ENCODE data around the gene S100A8. TPM values are rescaled to one million over a fixed set of nuclear protein-coding genes. Genes with fewer than 3 reads are reported as not detected.

Gene S100A8
- total RNA-seq, 3 donors from 2014 or later: 3.4 to 90.6 (median 22.4) TPM

DNA sequence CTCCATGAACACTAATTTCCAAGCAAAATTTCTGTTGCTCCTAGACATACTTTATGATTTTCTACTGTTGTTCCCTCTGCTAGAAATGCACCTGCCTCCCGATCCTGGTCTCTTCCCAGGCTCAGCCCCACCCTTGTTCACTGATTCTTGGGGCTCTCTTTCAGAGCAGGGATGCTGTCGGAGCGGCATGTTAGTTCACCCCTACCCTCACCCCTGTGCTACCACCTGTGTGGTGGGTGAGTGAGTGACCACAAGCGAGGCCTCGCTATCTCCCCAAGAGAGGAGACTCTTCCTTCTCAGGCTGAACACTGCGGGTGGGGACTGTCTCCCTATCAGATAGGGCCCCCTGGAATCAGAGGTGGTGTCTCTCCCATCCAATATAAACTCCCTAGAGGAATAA lies 4.9 kb upstream of the S100A8 start:
- intact Hi-C loops (cut with DNase I, micrococcal nuclease): no loop called here
- DNase-seq (no peak), ATAC-seq (no peak)
- no peaks in the 10 kb centered on the region for H3K9me3 ChIP-seq
- no peaks in the 10 kb centered on the region for H3K4me1 ChIP-seq (ENCODE audit: low read depth)
- no peak overlapping the region for H3K4me3 ChIP-seq
- no peaks in the 10 kb centered on the region for H3K36me3 ChIP-seq (ENCODE audit: low read depth)
- TF ChIP-seq, protein P1, sequence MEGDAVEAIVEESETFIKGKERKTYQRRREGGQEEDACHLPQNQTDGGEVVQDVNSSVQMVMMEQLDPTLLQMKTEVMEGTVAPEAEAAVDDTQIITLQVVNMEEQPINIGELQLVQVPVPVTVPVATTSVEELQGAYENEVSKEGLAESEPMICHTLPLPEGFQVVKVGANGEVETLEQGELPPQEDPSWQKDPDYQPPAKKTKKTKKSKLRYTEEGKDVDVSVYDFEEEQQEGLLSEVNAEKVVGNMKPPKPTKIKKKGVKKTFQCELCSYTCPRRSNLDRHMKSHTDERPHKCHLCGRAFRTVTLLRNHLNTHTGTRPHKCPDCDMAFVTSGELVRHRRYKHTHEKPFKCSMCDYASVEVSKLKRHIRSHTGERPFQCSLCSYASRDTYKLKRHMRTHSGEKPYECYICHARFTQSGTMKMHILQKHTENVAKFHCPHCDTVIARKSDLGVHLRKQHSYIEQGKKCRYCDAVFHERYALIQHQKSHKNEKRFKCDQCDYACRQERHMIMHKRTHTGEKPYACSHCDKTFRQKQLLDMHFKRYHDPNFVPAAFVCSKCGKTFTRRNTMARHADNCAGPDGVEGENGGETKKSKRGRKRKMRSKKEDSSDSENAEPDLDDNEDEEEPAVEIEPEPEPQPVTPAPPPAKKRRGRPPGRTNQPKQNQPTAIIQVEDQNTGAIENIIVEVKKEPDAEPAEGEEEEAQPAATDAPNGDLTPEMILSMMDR (IDR thresholded peaks at IDR 0.05): no peak

DNA sequence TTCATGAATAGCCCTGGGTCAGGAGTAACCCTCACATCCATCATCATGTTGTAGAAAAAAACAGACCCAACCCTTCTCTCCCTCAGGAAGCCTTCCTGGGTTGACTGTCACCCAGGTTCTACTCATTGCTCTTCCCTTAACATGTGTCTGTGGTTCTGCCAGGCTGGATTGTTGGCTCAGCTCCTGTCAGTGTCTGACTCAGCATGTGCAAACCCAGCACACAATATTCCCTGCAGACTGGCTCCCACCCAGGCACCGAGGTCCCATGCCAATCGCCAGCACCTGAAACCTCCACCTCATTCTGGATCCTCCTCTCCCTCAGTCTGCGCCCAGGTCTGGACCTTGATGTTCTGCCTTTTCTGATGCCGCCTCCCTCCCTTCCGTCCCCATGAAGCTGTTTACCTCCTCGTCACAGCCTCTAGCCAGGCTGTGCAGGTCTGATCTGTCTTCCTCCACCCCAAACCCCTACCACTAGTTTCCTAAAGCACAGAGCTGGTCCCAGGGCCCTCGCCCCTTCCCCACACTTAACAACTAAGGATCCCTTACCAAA lies 4.3 kb upstream of the S100A8 start:
- H3K4me3 ChIP-seq: no peak overlapping the region
- intact Hi-C loops (cut with DNase I, micrococcal nuclease): no loop called here
- DNase-seq (no peak), ATAC-seq (no peak)
- H3K9me3 ChIP-seq: no peaks in the 10 kb centered on the region
- H3K36me3 ChIP-seq (ENCODE audit: low read depth): no peaks in the 10 kb centered on the region
- H3K4me1 ChIP-seq (ENCODE audit: low read depth): no peaks in the 10 kb centered on the region
- TF ChIP-seq, protein P1 (IDR thresholded peaks at IDR 0.05): no peak

DNA sequence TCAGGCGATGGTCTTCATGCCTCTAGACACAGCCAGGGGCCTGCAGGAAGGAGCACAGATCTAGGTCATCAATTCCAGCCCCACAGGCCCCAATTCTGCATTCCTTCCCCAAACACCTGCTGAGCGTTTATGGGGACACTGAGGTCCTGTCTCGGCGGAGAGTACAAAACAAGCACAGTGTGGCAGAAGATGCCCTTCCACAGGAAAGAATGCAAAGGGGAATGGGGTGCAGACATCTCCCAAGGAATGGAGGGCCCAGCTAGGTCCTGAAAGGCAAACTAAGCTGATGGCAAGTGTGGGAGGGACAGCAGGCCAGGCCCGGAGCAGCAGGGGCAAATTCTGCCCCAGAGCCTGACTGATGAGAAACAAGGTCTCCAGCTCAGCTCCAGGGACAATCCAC lies 3.5 kb upstream of the S100A8 start:
- Histone ChIP-seq H3K9me3 (no peaks in the 10 kb centered on the region), H3K4me3 (no peak overlapping the region), H3K36me3 (ENCODE audit: low read depth) (no peaks in the 10 kb centered on the region), H3K4me1 (ENCODE audit: low read depth) (no peaks in the 10 kb centered on the region)
- ATAC-seq: no peak
- intact Hi-C loops (cut with DNase I, micrococcal nuclease): no loop called here
- TF ChIP-seq, protein P1 (IDR thresholded peaks at IDR 0.05): no peak
- DNase-seq: no peak

DNA sequence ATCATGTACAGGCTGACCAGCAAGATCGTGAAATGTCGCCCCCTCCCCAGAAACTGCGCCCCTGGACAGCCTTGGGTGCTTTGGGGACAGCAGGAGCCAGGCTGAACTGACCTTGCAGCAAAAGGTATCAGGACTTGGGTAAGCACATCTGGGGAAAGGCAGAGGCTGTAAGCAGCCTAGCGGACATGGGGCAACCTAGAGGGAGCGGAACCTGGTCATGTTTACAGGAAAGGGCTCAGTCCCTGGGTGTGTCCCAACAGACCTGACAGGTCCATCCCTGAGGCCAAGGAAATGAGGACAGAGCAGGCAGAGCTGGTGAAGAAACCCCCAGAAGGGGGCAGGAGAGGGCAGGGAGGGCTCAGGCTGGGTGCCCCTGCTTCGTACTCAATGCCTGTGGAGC lies 3.1 kb upstream of the S100A8 start:
- no peak overlapping the region for H3K4me3 ChIP-seq
- ATAC-seq (no peak), DNase-seq (no peak)
- no peaks in the 10 kb centered on the region for H3K9me3 ChIP-seq
- H3K4me1 ChIP-seq (ENCODE audit: low read depth): no peaks in the 10 kb centered on the region
- TF ChIP-seq, protein P1 (IDR thresholded peaks at IDR 0.05): no peak
- no peaks in the 10 kb centered on the region for H3K36me3 ChIP-seq (ENCODE audit: low read depth)
- intact Hi-C loops (cut with DNase I, micrococcal nuclease): no loop called here

DNA sequence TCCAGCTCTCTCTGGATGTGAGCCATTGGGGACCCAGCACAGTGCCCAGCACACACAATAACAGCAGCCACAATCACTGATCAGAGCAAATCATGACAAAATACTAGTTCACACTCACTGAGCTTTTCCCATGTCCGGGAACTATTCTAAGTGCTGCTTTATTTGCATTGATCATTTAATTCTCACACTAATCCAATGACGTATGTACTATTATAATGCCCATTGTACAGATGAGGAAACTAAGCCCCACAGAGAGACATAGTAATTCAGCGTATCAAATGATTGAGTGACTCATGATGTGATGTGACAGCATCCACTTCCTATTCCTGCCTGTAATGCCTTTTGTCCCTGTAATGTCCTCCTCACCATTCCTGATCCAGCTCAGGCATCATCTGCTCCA lies 1.9 kb upstream of the S100A8 start:
- TF ChIP-seq, protein P1 (IDR thresholded peaks at IDR 0.05): no peak
- intact Hi-C loops (cut with DNase I, micrococcal nuclease): no loop called here
- Histone ChIP-seq H3K4me1 (ENCODE audit: low read depth) (no peaks in the 10 kb centered on the region), H3K4me3 (no peak overlapping the region), H3K36me3 (ENCODE audit: low read depth) (no peaks in the 10 kb centered on the region), H3K9me3 (no peaks in the 10 kb centered on the region)
- ATAC-seq (no peak), DNase-seq (no peak)

DNA sequence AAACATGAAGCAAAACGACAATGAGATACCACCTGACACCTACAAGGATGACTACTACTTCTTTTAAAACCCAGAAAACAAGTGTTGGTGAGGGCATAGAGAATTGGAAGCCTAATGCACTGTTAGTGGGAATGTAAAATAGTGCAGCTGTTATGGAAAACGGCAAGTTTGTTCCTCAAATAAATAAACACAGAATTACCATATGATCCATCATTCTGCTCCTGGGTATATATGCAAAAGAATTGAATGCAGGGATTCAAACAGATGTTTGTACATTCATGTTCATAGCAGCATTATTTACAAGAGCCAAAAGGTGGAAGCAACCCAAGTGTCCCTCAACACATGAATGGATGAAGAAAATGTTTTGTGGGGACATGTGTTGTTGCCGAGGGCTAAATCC lies 1.4 kb upstream of the S100A8 start:
- H3K4me1 ChIP-seq (ENCODE audit: low read depth): no peaks in the 10 kb centered on the region
- H3K9me3 ChIP-seq: no peaks in the 10 kb centered on the region
- intact Hi-C loops (cut with DNase I, micrococcal nuclease): no loop called here
- no peaks in the 10 kb centered on the region for H3K36me3 ChIP-seq (ENCODE audit: low read depth)
- TF ChIP-seq, protein P1 (IDR thresholded peaks at IDR 0.05): no peak
- no peak overlapping the region for H3K4me3 ChIP-seq
- no peak for DNase-seq
- no peak for ATAC-seq
